Common myeloid progenitor, CD34-positive (primary cell): ENCODE measurements around the gene TPST1.
"Not testable (repeated sequence)": the region's sequence is repeated elsewhere in the genome, so short reads cannot be mapped to it uniquely, and the experiment has no call there.

Experiments
- CTCF ChIA-PET: fragments of 350-600 bp; sonication (Branson Sonifier 250); formaldehyde crosslinking; loops from one replicate; lab custom pipeline; 2021; ENCODE audit warnings: antibody characterized with exemption; lab: Charles Lee
- POLR2A ChIA-PET: fragments of 350-600 bp; sonication (Branson Sonifier 250); formaldehyde crosslinking; loops from one replicate; lab custom pipeline; 2021; ENCODE audit warnings: antibody characterized with exemption; lab: Charles Lee
- DNase-seq, 3 donors: peaks; one replicate each; pipeline versions ENCODE4 v3.0.0 to v3.0.0-alpha.2; 2013
- H3K27ac ChIP-seq, 2 experiments: 1 replicate in 1 of 2; 2 replicates in 1 of 2; pipeline ENCODE4 v1.7.0; 2013; ENCODE audit warnings: inconsistent platforms in 2 of 2, low read length in 2 of 2, mild to moderate bottlenecking in 2 of 2, low read depth in 1 of 2, moderate library complexity in 1 of 2; ENCODE audit not compliant: severe bottlenecking in 2 of 2, insufficient read depth in 1 of 2, poor library complexity in 1 of 2
- H3K27me3 ChIP-seq, 5 experiments: replicated peaks in 2 of 5; 1 replicate in 3 of 5; 2 replicates in 2 of 5; pipeline versions ENCODE4 v1.6.1 to v1.7.0; 2013; ENCODE audit warnings: low read length in 4 of 5, mild to moderate bottlenecking in 2 of 5, moderate library complexity in 2 of 5, inconsistent platforms in 1 of 5; ENCODE audit not compliant: insufficient read depth in 5 of 5, control insufficient read depth in 4 of 5
- H3K36me3 ChIP-seq, 4 experiments: 1 replicate in 2 of 4; 2 replicates in 2 of 4; pipeline versions ENCODE4 v1.6.1 to v1.7.0; 2013; ENCODE audit warnings: low read length in 3 of 4, control low read depth in 1 of 4, mild to moderate bottlenecking in 1 of 4; ENCODE audit not compliant: control insufficient read depth in 4 of 4, insufficient read depth in 4 of 4
- H3K4me1 ChIP-seq, 4 experiments: 1 replicate in 3 of 4; 2 replicates in 1 of 4; pipeline versions ENCODE4 v1.6.1 to v1.7.1; 2013; ENCODE audit warnings: low read length in 3 of 4, mild to moderate bottlenecking in 3 of 4, control low read depth in 1 of 4, inconsistent platforms in 1 of 4, moderate library complexity in 1 of 4; ENCODE audit not compliant: control insufficient read depth in 4 of 4, insufficient read depth in 4 of 4; ENCODE audit errors: control extremely low read depth in 1 of 4
- H3K4me3 ChIP-seq, 7 experiments: 1 replicate in 4 of 7; 2 replicates in 3 of 7; pipeline versions ENCODE4 v1.5.1 to v1.7.0; 2013; ENCODE audit warnings: mild to moderate bottlenecking in 7 of 7, low read length in 6 of 7, moderate library complexity in 6 of 7, inconsistent platforms in 2 of 7, low read depth in 2 of 7, control low read depth in 1 of 7; ENCODE audit not compliant: insufficient read depth in 4 of 7, control insufficient read depth in 1 of 7; ENCODE audit errors: extremely low read depth in 1 of 7
- H3K9me3 ChIP-seq, 5 experiments: 1 replicate in 4 of 5; 2 replicates in 1 of 5; pipeline versions ENCODE4 v1.6.1 to v1.7.1; 2013; ENCODE audit warnings: low read length in 4 of 5, mild to moderate bottlenecking in 2 of 5, inconsistent platforms in 1 of 5, low read depth in 1 of 5, moderate library complexity in 1 of 5; ENCODE audit not compliant: control insufficient read depth in 4 of 5, insufficient read depth in 2 of 5; ENCODE audit errors: control extremely low read depth in 1 of 5
- WGBS: methylation state at CpG from one replicate; pipeline ENCODE4 v1.1.5; 2013; ENCODE audit not compliant: insufficient coverage; 5-methylcytosine and 5-hydroxymethylcytosine counted together

The TPST1 gene

GRCh38 chr7:66167773-66168387, 37.3 kb upstream of the TPST1 start:
- no peak overlapping the region for H3K4me3 ChIP-seq
- H3K27ac ChIP-seq = no peak overlapping the region

DNA sequence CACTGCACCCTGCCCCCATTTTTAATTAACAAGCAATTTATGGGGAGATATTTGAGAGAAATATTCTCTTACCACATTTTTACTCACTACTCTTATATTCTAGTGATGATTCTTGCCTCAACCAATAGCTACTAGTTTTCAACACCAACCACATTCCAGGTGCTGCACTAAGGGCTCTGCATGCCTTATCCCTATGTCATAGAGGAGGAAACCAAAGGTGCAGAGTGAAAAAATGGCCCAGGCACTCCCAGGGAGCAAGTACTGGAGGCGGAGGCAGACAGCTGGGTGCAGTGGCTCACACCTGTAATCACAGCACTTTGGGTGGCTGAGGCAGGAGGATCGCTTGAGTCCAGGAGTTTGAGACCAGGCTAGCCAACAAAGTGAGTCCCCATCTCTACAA, 35.5 kb upstream of the TPST1 start:
- Histone ChIP-seq H3K4me1 (peaks cover 0 to 3% (median 0%) of the 10 kb centered on the region in 4 experiments), H3K27me3 (no peaks in the 10 kb centered on the region), H3K36me3 (no peaks in the 10 kb centered on the region), H3K4me3 (no peak overlapping the region), H3K27ac (no peak overlapping the region), H3K9me3 (no peaks in the 10 kb centered on the region)
- WGBS = 100% methylated on average over 2 of the region's 2 CpGs
- DNase-seq = no peak
- ChIA-PET CTCF (no interaction called here), POLR2A (no interaction called here)

More at GRCh38 chr7:66167773-66168387, 37.3 kb upstream of the TPST1 start:
- CTCF ChIA-PET = interaction anchor here (0.9 kb wide), 1 partner anchor 246 kb away, joined by 3 read pairs; no protein-coding TSS in a partner anchor
- H3K27me3 ChIP-seq = no peaks in the 10 kb centered on the region
- H3K4me1 ChIP-seq = peaks cover 0 to 3% (median 0%) of the 10 kb centered on the region in 4 experiments
- no peaks in the 10 kb centered on the region for H3K36me3 ChIP-seq
- POLR2A ChIA-PET = no interaction called here
- 80% methylated on average over 7 of the region's 7 CpGs for WGBS
- DNase-seq = peak; percentile 2 to 63 (median 52)
- no peaks in the 10 kb centered on the region for H3K9me3 ChIP-seq

- POLR2A ChIA-PET = interaction anchor here (0.6 kb wide), 1 partner anchor 705 kb away, joined by 8 read pairs; no protein-coding TSS in a partner anchor
- Histone ChIP-seq H3K4me3 (no peak overlapping the region), H3K27ac (no peak overlapping the region), H3K36me3 (no peaks in the 10 kb centered on the region), H3K27me3 (no peaks in the 10 kb centered on the region), H3K9me3 (no peaks in the 10 kb centered on the region), H3K4me1 (peaks cover 0 to 3% (median 0%) of the 10 kb centered on the region in 4 experiments)
- WGBS = 85% methylated on average over 15 of the region's 16 CpGs
- no peak for DNase-seq
- CTCF ChIA-PET = interaction anchor here (0.6 to 1.0 kb wide), 2 partner anchors 11 to 41 kb away, joined by 3 read pairs; no protein-coding TSS in a partner anchor
Observed at GRCh38 chr7:66170309-66171231, 34.6 kb upstream of the TPST1 start.

GRCh38 chr7:66172536-66173401, 32.4 kb upstream of the TPST1 start:
- H3K4me3 ChIP-seq, DNase-seq, H3K27ac ChIP-seq, POLR2A ChIA-PET, H3K4me1 ChIP-seq, CTCF ChIA-PET, H3K36me3 ChIP-seq, H3K27me3 ChIP-seq, H3K9me3 ChIP-seq: not testable (repeated sequence)
- 100% methylated on average over 7 of the region's 9 CpGs for WGBS

DNA sequence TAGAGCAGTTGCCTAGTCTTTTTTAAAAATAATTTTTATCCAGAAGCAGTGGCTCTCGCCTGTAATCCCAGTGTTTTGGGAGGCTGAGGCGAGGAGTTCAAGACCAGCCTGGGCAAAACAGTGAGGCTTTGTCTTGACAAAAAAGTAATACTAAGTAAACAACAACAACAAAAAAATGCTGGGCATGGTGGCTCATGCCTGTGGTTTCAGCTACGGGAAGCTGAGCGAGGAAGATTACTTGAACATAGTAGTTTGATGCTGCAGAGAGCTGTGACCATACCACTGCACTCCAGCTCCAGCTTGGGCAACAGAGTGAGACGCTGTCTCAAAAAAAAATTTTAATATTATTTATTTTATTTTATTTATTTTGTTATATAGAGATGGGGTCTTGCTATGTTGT, 31.3 kb upstream of the TPST1 start:
- H3K4me3 ChIP-seq = no peak overlapping the region
- CTCF ChIA-PET = no interaction called here
- no peaks in the 10 kb centered on the region for H3K27me3 ChIP-seq
- no peak overlapping the region for H3K27ac ChIP-seq
- no peak for DNase-seq
- 100% methylated on average over 2 of the region's 5 CpGs for WGBS
- POLR2A ChIA-PET = no interaction called here
- peaks cover 0 to 2% (median 0%) of the 10 kb centered on the region in 5 experiments for H3K9me3 ChIP-seq
- no peaks in the 10 kb centered on the region for H3K36me3 ChIP-seq
- no peaks in the 10 kb centered on the region for H3K4me1 ChIP-seq

GRCh38 chr7:66175006-66175405, 30.1 kb upstream of the TPST1 start:
- CTCF ChIA-PET, H3K27me3 ChIP-seq, H3K4me1 ChIP-seq, H3K27ac ChIP-seq, H3K4me3 ChIP-seq, H3K9me3 ChIP-seq, DNase-seq, H3K36me3 ChIP-seq, POLR2A ChIA-PET: not testable (repeated sequence)
- over 99% methylated on average over 7 of the region's 8 CpGs for WGBS
